NOMO-1 treated with dmso at 0.1 percent for 144 hours (cell line): ENCODE measurements around the gene OPCML.

Source experiments
- DNase-seq: peaks from one replicate; lab custom pipeline; 2025; ENCODE audit not compliant: unreplicated experiment; lab: John Stamatoyannopoulos, UW

OPCML gene

DNA sequence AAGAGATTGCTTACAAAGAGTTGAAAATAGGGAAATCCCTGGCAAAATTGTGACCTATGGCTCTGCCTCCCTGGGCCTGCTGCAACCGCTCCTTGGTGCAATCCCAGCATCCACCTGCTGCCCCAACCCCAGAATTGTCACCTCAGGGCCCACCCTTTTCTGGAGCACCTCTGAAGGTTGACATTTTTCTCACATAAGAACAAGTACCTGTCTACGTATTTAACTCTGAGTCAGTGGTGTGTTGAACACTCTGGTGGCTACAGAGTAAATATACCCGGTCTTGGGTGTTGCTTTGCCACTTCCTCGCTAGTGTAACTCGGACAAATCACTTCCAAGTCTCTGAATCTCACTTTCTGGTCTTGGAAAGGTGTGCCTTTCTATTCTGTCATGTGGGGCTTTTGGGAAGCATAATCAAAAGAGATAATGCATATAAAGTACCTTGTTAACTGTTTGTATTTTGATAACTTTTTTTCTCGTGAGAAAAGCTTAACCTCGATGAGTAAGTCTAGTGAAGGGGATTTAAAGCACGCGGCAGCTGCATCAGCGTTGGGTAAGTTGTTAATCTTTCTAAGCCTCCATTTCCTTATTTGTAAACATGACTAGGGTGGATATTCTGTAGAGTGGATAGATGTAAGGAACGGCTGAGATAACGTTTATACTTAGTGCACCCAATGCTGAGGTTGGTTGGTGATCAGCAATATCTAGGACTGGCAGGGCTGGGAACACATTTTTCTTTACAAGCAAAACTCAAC lies 881.2 kb downstream of the OPCML start:
- DNase-seq: no peak

DNA sequence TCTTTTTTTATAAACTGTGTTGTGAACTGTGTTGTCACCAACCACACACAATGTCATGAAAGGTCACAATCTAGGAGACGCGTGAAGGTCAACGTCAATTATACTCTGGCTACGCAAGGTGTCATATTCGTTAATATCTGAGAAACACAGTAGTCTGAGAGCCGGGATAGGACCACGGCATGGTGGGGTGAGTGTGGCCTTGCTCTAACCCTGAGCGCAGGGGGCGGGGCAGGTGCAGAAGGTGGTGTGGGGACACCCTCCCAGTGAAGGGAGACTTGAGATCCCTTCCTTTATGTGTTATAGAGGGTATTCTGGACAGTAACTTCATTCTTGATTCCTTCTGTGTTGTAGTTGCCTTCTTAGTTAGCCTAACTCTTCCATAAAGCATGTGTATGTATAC lies 883.0 kb downstream of the OPCML start:
- DNase-seq: no peak

- DNase-seq: no peak
Measured at GRCh38 chr11:132648851-132649250, 883.5 kb downstream of the OPCML start.

- DNase-seq: no peak
Measured at GRCh38 chr11:132646890-132647289, 885.4 kb downstream of the OPCML start.

GRCh38 chr11:132644520-132645239 lies 887.6 kb downstream of the OPCML start:
- no peak for DNase-seq

- DNase-seq: no peak
Measured at GRCh38 chr11:132643239-132643638, 889.1 kb downstream of the OPCML start.

GRCh38 chr11:132640952-132641351 lies 891.3 kb downstream of the OPCML start:
- DNase-seq: no peak

DNA sequence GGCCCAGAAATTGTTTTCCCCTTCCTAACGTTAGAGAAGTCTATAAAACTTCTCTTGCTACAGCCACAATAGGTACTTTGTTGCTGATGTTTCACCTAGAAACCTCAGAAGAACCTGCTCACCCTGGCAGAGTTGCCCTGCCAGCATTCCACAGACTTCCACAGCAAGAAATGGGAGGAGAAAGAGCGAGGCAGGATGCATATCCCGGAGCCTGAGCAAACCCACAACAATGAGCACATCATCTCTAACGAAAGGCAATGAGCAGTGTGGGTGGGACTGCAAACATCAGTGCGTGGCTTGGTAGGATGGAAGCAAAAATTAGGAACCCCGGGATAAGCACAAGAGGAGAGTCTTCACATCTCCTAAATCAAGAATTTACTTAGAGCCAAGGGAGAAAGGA lies 892.3 kb downstream of the OPCML start:
- no peak for DNase-seq

DNA sequence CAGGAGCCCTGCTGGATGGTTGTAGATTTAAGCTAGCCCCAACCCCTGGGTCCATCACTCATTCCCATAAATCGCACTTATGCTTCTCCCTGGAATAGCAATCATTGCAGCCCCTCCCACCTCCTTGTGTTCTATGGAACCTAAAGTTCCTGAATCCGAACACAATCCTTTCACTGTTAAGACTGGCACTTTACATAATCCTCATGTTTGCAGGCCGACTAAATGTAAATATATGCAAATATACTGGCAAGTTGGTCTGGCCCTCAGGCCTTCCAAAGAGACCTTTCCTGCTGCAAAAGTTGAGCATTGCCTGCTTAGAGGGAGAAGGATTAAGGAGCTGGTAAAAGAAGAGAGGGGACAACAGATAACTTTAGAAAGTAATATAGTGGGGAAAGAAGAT lies 892.9 kb downstream of the OPCML start:
- no peak for DNase-seq

- DNase-seq: no peak
Measured at GRCh38 chr11:132638423-132638822, 893.9 kb downstream of the OPCML start.

GRCh38 chr11:132636523-132636922 lies 895.8 kb downstream of the OPCML start:
- DNase-seq: no peak

GRCh38 chr11:132632641-132633124 lies 899.6 kb downstream of the OPCML start:
- DNase-seq: no peak

DNA sequence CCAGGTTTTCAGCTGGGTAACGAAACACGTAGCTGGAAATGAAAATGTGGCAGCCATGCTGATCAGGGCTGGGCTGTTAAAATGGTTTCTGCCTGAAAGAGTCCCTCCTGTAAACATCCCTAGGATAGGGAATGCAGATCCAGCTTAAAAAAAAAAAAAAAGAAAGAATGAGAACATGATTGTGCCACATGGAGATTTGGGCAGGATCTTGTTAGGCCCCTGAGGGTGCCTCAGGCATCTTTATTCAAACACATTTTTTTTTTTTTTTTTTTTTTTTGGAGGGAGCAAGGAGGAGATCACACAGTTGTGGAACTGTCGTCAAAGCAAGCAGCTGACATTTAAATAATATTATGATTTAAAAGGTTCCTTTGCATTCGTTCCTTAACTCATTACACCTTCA lies 900.3 kb downstream of the OPCML start:
- DNase-seq: no peak

DNA sequence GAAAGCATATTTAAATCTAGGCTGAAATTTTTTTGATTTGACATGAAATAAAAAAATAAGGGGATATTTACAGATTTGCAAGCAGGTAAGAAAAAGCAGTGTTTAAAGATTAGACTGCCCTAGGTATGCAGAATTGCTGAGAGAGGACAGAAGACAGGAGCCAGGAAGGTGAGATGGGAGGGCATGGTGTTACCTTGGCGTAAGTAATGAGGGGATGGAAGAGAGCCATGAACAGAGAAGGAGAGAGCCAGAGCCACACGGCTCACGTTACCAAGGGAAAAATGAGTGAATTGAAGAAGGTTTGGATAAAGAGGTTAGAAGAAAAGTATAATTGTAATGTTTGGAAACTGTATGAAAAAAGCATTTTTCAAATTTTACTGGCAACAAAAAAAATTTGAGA lies 904.3 kb downstream of the OPCML start:
- no peak for DNase-seq

DNA sequence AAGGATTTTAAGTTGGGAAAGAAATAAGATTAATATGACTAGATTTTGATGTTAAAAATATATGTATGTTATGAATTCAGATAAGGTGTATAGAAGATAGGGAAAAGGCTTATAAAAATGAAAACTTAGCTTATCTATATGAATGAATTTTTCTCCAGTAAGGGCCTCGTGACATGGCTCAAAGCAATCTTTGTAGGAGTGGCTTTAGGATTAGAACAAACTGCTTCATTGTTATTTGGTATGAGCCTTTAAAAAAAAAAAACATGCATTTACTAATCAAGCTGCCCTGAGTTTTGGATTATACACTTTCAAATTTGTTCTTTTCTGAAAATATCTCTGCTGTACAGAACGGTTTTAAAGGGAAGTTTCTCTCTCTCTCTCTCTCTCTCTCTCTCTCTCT lies 905.9 kb downstream of the OPCML start:
- no peak for DNase-seq

DNA sequence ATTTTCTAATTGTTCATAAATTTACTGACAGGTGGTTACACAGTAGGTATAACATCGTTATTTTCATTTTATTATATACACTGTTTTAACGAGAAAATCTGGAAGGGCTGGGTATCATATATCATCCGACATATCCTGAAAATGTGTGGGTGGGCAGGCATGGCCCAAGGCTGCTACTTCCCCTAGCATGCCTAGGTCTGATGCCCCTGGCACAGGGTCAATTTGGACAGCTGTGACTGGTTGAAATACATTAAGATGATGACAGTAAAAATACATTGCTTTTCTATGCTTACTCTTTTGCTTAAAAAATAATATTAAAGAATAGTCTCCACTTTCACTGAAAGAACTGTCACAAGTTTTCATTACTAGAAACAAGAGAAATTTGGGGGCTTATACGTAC lies 908.8 kb downstream of the OPCML start:
- no peak for DNase-seq

GRCh38 chr11:132621976-132622580 lies 910.2 kb downstream of the OPCML start:
- DNase-seq: no peak

DNA sequence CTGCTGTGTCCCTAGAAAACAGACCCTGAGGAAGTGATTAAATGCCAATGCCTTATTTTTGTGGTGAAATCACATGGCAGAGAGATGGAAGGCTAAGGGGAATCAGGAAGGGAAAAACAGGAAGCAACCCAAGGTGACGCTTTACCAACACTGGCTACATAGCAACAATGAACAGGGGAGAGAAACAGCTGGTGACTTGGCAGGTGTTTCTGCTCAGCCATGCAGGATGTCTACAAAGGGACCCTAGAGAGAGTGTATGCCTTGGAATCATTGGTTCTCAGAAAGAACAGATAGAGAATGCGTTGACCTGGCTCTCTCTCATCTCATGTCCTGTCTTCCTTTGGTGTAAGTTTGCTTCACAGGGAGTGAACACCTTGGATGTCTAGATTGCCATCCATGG lies 911.9 kb downstream of the OPCML start:
- no peak for DNase-seq

- no peak for DNase-seq
Measured at GRCh38 chr11:132610791-132611190, 921.5 kb downstream of the OPCML start.

DNA sequence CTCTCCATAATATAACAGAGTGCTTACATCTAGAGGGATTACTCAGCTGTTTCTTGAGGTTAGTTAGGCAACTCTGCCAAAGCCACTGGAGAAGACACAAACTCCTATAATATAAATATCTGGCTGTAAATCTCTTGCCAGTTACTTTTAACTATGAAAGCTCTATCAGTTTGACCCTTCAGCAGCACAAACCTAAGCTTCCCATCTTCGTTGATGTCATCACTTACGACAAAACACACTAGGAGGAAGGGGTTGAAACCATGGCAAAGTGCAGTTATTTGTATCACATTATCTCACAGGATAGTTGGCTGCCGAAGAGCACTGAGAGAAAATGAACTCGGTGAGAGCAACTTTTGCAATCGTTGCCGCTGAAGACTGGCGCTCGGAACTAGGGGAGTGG lies 922.1 kb downstream of the OPCML start:
- DNase-seq: no peak

DNA sequence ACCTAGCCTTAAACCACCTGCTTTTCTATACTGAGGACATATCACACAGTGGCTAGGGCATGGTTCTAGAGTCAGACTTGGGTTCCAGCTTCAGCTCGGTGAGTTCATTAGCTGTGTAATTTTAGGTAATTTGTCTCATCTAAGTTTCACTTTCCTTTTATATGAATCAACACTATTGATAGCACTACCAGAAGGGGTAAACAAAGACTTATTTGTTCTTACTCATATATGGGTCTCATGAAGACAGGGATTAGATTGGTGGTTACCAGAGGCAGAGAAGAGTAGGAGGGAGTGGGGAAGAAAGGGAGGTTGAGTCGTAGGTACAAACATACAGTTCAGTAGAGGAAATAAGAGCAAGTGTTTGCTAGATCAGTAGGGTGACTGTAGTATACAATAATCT lies 924.7 kb downstream of the OPCML start:
- no peak for DNase-seq
